Stimulated activated CD4-positive, alpha-beta T cell treated with anti-CD3 and anti-CD28 coated beads, Interleukin-4, amount 100 ng/mL, for 24 hours (primary cell): ENCODE data around the gene FOXE3.

Experiments
- DNase-seq: peaks from one replicate; pipeline ENCODE4 v3.0.0-alpha.2; 2020

Gene FOXE3

DNA sequence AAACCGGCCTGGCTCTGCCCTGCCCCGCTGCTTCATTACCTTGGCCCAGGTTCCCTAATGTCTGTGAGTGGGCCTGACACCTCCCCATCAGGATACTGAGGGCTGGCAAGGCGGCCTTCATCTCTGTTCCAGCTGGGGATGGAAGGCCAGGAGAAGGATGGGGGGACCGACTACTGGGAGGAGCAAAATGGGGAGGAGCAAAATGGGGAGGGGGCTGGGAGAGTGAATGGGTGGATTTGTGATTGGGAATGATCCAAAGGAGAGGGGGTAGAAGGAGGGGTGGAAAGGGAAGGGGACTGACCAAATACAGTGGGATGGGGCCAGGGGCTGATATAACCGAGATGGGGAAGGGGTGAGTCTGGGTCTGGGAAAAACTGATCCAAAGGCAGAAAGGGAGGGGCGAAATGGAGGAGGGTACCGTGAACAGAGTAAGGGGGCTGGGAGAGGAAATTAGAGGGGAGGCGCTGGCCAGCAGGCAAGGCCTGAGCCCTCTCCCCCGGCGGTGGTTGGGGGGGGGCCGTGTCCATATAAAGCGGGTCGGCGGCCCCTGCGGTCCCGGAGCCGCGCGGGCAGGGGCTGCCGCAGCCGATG, at the start of gene FOXE3:
Gene FOXE3 (plus strand): TSS at position 558 of the 591 bp plus-strand sequence. CDS start 31 bp downstream, at position 589.
- no peak for DNase-seq

DNA sequence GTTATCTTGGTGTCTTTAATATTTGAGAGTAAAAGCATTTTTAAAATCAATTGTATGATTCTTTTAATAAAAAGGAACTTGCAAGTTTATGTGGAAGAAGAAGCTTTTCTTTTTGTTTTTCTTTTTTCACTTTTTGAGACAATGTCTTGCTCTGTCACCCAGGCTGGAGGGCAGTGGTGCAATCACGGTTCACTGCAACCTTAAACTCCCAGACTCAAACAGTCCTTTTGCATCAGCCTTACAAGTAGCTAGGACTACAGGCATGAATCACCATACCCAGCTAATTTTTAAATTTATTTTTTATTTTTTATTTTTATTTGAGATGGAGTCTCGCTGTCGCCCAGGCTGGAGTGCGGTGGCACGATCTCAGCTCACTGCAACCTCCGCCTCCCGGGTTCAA, 48.4 kb upstream of the FOXE3 start:
- DNase-seq, result no peak

DNA sequence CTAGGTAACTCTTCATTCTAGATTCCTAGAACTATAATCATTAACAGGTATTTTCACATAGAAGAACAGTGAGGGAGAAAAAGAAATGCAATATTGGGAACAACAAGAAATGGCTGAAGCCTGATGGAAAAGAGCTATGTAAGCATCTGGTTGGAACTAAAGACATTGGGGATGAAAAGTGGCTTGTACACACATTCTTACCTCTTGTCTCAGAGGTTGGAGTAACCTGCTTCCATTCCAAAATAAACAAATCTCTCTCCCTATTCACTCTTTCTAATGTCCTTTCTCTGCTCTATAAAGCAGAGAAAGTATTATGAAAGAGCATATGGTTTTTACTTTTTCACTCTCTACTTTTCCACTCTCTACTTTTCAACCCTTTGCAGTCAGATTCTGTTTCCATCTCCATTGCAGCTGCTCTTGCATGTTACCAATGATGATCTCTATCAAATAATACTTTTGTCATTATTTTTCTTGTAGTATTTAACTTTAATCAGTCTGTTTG, 45.0 kb upstream of the FOXE3 start:
- no peak for DNase-seq

DNA sequence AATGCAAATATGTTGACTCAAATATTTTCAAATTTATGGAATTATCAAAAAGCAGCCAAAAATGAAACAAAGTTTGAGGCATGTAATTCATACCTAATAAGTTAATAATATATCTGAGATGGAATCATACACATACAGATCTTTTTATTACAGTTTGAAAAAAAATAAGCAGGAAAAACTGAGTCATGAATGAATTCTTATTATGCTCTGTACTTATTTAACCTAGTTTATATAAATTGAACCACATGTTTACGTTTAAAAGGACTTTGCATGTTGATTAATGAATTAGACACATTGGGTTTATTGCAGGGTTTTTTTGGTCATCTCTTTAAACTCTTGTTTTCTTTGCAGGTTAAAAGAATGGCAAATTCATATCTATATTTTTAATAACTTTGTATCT, 41.6 kb upstream of the FOXE3 start:
- no peak for DNase-seq

DNA sequence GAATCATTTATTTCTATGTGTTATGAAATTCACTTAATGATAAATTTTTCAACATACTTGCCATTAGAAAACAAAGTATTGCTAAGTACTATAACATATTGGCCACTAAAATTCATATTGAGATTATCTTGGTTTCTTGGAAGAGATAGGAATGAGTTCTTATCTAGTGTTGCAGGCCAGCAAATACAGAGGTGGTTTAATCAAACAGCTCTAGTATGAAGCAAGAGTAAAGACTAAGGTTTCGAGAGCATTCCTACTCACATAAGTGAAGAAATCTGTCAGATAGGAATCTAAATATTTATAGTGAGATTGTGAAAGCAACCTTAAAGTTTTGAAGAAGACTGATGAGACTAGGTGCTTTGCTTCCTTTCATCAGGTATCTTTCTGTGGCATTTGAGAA, 37.9 kb upstream of the FOXE3 start:
- DNase-seq, result no peak

DNA sequence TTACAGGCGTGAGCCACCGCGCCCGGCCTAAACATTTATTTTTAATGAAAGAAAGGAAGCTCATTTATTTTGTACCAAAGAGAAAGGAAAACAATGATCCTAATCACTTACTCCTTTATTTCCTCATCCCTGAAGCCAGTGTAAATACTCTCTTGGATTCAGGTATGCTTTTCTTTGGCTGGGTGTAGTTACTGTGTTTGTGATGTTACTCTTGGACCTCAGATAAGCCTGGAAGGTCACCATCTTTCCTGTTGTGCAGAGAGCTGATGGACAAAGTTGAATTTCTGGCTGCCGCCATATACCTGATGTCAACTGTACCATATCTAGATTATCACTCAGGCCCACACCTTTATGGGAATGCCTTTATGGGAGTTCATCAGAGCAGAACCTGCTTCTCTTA, 35.4 kb upstream of the FOXE3 start:
- no peak for DNase-seq

DNA sequence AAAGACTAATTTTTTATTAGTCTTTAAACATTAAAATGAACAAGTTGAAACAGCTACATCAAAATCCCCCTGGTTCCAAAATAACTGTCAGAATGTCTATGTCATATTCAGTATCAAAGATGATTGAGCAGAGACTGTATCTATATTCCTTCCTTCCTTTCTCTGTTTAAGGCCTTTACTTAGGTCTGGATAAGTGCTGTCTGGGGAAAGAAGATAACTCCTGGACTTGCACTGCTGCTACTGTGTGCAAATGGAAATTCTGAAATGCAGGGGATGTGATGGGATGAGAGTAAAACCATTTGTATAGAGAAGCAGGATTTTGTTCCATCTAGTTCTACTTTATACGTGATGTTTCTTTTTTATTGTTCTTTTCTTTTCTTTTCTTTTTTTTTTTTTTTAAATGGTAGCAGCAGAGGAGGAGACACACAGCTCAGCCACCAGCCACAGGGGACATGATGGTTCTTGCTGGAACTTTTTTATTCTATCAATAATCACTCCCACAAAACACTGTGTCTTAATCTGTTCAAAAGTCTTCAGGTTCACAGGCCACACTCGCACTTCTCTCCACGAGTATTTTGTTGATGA, 33.6 kb upstream of the FOXE3 start:
- no peak for DNase-seq

DNA sequence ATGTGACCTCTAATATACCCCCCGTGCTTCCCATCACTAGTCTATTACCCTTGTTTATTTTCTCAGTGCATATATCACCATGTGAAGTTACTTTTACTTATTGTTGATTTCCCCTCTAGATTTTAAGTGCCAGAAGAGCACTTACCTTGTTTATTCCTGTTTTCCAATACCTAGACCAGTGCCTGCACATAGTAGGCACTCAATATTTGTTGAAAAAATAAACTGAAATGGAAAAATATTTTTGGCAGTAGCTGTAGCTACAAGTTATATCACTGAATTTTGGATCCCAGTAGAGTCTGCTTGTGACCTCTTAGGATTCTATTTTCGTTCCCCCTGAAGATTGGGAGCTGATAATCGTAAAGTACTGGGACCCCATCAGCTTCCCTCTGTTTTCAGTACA, 32.0 kb upstream of the FOXE3 start:
- DNase-seq, result no peak

DNA sequence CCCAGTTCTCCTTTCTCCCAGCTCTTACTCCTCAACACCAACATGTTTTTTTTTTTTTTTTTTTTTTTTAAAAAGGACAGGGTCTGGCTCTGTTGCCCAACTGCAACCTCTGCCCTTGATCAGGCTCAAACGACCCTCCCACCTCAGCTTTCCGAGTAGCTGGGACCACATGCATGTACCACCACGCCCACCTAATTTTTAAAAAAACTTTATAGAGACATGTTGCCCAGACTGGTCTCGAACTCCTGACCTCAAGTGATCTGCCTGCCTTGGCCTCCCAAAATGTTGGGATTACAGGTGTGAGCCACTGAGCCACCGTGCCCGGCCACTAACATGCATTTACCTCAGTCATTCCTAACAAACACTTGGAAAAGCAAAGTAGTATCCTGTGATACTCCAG, 31.1 kb upstream of the FOXE3 start:
- no peak for DNase-seq

DNA sequence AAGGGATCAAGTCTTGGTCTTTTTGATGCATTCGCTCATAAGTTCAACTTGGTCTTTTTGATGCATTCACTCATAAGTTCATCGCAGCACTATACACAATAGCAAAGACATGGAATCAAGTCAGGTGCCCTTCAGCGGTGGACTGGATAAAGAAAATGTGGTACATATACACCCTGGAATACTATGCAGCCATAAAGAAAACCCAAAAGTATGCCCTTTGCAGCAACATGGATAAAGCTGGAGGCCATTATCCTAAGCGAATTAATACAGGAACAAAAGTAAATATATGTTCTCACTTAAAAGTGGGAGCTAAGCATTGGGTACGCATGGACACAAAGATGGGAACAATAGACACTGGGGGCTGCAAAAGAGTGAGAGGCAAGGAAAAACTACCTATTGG, 29.8 kb upstream of the FOXE3 start:
- DNase-seq, result no peak

DNA sequence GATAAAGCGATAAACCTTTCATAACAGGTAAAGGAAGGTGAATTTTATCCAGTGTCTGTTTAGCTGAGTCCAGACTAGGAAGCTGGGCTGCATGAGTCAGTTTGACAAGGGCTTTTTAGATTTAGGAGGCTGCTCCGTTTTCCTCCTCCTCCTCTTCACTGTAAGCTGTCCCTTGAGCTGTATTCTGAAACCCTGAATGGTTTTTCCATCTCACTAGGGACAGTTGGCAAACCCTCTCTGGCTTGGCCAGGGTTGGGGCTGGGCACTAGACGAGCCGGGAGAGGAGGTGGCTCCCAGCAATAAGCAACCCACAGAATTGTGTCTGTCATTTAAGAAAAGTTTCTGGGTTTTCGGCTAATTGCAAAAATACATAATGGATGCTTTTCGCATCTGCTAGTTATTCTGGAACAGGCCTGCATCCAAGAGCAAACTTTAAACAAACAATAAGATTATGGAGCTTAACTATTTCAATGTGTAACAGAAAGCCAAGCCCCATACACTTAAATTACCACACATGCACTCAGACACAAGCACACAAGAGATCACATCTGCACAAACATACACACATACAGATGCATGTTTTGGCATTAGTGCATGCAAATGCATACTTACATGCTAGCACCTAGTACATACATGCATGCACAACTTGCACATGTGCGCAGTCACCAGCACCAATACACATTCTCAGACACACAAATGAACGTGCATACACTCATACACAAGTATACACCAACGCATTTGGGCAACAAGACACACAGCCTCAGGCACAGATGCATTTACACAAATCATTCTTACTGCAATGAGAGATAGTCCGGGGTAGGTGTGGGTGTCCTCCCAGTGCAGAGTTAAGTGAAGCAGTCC, 27.8 kb upstream of the FOXE3 start:
- no peak for DNase-seq

DNA sequence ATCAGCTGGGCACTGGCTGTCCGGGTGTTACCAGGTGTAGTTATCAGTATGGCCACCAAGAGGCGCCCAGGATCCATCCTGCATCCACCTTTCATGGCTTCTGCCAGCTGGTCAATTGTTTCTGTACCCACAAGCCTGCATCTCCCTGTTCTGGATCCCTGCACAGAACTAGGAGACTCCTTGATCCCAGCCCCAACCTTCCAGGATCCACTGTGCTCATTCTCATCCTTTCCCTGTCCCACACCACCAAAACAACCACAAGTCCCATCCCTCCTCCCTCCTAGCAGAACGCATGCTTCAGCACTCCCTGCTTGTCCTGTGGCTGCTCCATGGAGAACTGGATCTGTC, 27.2 kb upstream of the FOXE3 start:
- DNase-seq, result peak; percentile 44

DNA sequence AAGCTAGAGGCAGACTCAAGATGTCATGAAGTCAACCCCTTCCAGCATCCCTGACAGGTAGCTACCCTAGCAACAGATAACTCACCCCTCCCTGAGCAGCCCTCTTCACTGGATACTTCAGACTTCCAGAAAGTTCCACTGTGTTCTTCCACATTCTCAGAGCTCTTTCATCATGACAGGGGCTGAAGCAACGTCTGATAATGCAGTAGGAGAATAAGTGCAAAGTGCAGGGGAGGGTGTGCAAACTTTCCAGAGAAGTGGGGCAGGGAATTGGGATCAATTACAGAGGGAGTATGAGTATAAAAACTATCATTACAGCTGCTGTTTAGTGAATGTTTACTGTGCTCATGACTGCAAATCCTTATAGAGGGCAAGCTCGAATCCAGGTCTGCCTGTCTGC, 26.4 kb upstream of the FOXE3 start:
- no peak for DNase-seq

DNA sequence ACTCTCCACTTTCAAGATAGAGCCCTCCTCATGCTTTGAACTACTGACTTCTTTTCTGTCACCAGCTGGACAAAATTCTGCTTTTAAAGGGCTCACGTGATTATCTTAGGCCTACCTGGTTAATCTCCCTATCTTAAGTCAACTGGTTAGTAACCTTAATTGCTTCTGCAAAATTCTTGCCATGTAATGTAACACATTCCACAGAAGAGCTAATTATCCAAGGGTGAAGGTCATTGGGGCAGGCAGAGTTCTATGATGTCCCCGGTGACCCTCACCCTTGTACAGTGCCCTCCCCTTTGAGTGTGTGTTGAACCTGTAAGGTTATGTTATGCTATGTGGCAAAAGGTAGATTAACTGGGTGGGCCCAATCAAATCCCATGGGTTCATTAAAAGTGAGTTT, 25.2 kb upstream of the FOXE3 start:
- DNase-seq, result no peak

DNA sequence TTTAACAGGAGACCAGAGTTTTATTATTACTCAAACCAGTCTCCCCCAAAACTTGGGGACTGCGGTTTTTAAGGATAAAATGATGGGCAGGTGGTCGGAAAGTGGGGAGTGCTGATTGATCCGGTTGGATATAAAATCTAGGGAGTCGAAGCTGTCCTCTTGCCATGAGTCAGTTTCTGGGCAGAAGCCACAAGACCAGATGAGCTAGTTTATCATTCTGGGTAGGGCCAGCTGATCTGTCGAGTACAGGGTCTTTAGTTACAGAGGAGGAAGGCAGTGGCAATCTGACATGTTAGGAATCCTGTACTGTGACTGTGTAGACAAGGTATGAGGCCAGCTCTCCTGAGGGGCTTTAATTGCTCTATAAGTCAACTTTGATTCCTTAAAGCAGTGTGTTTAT, 22.9 kb upstream of the FOXE3 start:
- DNase-seq, result no peak

DNA sequence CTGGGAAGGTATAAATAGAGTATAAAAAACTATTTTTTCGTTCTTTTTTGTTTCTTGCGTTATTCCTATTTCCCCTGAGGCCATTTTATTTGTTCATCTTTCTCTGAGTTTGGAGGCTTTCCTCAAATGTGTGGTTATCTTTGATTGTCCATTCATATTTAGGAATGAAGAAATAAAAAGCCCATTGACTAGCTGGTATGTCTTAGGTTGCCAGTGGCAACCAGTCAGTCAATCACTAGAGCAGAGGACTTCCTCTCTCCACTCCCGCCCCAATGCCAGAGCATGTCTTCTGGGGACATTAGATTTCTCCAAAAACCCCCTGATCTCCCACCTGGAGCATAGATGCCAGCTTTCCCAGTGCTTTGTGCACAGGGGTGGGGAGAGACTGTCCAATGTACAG, 20.7 kb upstream of the FOXE3 start:
- DNase-seq, result no peak

DNA sequence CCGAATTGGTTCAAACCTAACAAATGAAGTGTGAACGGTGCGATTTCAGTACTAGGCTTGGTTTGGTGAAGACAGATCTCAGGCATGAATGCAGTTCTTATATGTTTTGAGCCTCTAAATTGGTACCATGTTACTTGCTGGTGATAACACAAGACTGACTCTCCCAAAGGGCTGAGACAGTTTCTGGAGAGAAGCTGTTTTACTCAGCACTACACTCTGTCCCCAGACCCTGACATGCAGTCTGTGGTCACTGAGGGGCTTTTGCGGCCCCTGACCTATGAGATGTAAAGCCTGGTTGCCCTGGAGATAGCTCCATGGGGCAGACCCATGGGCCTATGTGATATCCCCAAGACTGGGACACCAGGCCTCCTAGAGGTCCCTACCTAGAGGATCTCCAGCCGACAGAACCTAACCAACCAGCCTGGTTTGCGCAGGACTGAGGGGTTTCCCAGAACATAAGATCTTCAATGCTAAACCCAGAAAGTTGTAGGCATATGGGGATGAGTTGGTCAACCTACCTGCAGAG, 19.4 kb upstream of the FOXE3 start:
- no peak for DNase-seq

DNA sequence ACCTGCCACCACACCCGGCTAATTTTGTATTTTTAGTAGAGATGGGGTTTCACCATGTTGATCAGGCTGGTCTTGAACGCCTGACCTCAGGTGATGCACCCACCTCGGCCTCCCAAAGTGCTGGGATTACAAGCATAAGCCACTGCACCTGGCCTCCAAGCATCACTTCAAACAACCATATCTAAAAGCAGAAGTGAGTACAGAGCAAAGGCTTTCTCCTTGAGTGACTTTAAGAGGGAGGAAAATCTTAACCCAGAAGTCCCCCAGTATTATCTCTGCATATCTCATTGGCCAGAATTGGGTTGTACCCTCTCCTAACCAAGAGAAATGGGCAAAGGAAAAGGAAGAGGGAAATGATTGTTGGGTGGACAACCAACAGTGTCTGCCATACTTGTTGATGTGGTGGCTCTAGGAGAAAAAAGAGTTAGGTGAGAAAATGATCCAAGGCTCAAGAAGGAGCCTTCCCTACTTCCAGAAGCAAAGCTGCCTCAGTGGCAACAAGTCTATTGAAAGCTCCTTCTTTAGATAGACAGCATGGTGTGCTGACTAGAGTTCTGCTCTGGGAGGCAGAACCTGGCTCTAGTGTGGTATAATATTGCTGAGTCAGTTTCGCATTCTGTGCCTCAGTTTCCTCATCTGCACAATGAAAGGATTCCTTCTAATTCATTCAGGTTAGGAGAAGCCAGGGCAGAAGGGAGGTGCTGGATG, 16.8 kb upstream of the FOXE3 start:
- DNase-seq, result no peak

DNA sequence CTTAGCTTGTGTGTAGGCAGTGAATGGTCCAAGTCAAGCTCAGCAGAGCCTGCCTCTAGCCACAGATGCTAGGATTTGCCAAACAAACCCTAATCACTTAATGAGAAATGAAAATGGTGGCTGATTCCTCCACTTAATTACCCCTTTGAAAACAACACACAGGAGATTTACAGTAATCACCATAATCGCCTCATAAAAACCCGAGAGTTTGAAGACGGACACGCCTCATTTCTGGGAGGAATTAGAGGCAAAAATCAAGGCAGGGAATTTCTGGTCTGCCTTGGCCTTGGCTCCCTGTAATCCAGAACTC, 16.3 kb upstream of the FOXE3 start:
- no peak for DNase-seq

DNA sequence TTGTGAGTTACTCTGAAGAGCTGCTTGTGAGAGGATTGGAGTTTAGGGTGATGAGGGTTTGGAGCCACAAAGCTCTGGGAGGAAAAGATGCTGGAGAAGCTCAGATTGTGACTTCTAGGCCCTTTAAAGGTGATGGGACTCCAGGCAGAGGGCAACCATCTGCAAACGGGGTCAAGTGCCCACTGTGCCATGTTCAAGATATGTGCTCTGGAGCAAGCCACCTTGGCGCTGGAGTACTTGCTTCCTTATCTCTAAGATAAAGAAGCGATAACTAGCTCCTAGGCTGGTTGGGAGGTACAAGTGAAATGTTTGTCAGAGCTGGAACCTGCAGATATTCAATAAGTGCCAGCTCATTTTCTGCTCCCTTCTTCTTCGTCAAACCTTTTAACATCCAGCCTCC, 14.3 kb upstream of the FOXE3 start:
- no peak for DNase-seq

DNA sequence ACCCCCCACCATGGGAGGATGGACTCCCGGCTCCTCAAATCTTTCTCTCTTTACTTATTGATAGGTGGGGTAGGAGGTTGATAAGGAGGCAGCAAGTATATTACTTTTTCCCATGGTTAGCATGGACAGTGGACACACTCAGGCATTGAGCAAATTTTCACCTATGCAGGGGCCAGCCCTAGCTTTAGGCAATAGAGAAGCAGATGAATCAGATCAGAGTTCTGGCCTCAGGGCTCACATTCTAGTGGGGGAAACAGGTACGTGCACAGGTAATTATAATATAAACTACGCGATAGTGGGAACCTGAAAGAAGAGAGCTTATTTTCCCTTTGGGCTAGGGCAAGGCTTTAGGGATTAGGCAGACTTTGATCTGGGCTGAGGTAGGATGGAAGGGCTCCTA, 13.5 kb upstream of the FOXE3 start:
- DNase-seq, result no peak

DNA sequence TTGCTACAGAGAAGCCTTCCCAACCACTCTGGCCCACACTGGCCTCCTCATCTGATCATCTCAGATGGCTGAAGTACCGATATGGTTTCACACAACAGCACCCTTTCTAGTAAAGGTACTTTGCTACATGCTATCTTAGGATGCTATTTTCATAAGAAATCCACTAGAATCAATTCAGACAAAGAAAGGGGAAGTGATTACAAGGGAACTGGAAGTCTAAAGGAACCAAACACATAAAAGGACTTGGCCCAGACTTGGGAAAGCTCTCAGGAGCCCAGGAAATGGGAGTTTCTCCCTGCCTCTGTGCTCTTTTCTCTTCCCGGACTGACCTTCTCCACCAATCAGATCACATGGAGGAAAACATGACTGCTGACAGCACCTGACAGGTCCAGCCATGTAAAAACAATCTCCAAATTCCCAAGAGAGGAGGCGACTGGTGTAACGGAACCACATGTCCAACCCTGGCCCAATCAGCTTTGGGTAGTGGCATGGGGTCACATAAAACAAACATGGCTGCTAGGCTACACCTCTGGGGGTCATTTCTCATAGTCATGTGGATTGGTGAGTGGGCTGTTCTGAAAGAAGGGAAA, 12.7 kb upstream of the FOXE3 start:
- no peak for DNase-seq

DNA sequence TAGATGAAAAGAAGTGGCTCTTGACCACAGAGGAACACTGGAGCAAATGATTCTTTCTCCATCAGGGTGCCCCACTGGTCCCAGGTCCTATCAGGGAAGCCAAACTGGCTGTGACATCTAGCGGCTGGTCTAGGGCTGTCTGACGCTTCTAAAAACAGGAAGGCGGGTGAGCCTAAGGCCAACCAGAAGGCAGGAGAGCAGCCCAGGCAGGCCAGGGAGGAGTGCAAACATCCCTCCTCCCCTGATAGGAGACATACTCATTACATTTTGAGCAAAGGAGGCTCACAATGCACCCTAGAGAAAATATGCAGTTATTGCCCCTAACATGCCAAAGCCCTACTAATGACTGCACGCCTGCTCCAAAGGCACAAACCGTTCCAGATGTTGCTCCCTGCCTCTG, 10.4 kb upstream of the FOXE3 start:
- DNase-seq, result no peak
